Adrenal gland (tissue), 12 donors: ENCODE results near the gene CUL7. TPM values are rescaled to one million over a fixed set of nuclear protein-coding genes. Genes with fewer than 3 reads are reported as not detected.
"Not testable (repeated sequence)": the region's sequence is repeated elsewhere in the genome, so short reads cannot be mapped to it uniquely, and the experiment has no call there.

Experiments
- DNase-seq, 7 donors: peaks; one replicate each; pipeline ENCODE4 v3.0.0-alpha.2; 2019 to 2020
- H3K27ac ChIP-seq, 5 donors: fragments of 200-600 bp; sonication (generic) in 4 of 5; 1 replicate in 3 of 5; 2 replicates in 2 of 5; pipeline versions ENCODE4 v1.5.1 to v1.8.0; 2016 to 2020; ENCODE audit warnings: mild to moderate bottlenecking in 1 of 5
- H3K27me3 ChIP-seq: fragments of 200-600 bp; 2 replicates; pipeline ENCODE4 v1.8.0; 2021
- H3K36me3 ChIP-seq, 2 donors: fragments of 200-600 bp; replicated peaks in 1 of 2; 1 replicate in 1 of 2; 2 replicates in 1 of 2; pipeline versions ENCODE4 v1.5.1 to v1.8.0; 2018 to 2022
- H3K4me1 ChIP-seq, 2 donors: fragments of 200-600 bp; replicated peaks in 1 of 2; 1 replicate in 1 of 2; 2 replicates in 1 of 2; pipeline versions ENCODE4 v1.5.1 to v1.8.0; 2018 to 2021
- H3K4me3 ChIP-seq, 4 donors: fragments of 200-600 bp; sonication (generic) in 3 of 4; one replicate each; pipeline ENCODE4 v1.5.1; 2016 to 2018
- H3K9me3 ChIP-seq, 3 donors: fragments of 200-600 bp; sonication (generic) in 1 of 3; replicated peaks in 1 of 3; 1 replicate in 2 of 3; 2 replicates in 1 of 3; pipeline versions ENCODE4 v1.5.1 to v1.8.0; 2016 to 2021
- CTCF ChIP-seq, 6 experiments: fragments of 450-650 bp in 4 of 6; fragments of 200-600 bp in 2 of 6; sonication (generic) in 1 of 6; IDR thresholded peaks; 1 replicate in 5 of 6; 2 replicates in 1 of 6; pipeline versions ENCODE4 v1.5.1 to v1.8.0; 2016 to 2021; ENCODE audit warnings: antibody characterized with exemption in 6 of 6, mild to moderate bottlenecking in 2 of 6, moderate library complexity in 1 of 6
- POLR2A ChIP-seq, 2 donors: fragments of 450-650 bp; IDR thresholded peaks; one replicate each; pipeline ENCODE4 v1.6.1; 2017; ENCODE audit warnings: antibody characterized with exemption in 2 of 2, mild to moderate bottlenecking in 2 of 2, moderate library complexity in 1 of 2
- WGBS, 4 donors: extraction: QIAGEN DNeasy Blood & Tissue Kit in 2 of 4; methylation state at CpG; one replicate each; pipeline versions ENCODE4 v1.1.5 to v1.1.7; 2013 to 2017; 5-methylcytosine and 5-hydroxymethylcytosine counted together
- intact Hi-C, 2 donors: fragments of 100-400 bp; cut with DNase I; formaldehyde crosslinking; loops; one replicate each; pipeline versions ENCODE4 v1.14.1 to v1.15.0; 2022 to 2023
- polyA plus RNA-seq, 3 donors: library from polyadenylated mRNA; stranded (reverse); fragments of 200-250 nt in 2 of 3; fragments of 350-450 nt in 1 of 3; fragmentation: Illumina TruSeq in 1 of 3; extraction: RNeasy Lipid Tissue Mini Kit (QIAGEN cat#74804) in 1 of 3; gene quantifications; one replicate each; pipeline ENCODE4 v1.2.3, GENCODE V29; 2013 to 2014
- total RNA-seq, 9 donors: library from RNA; depleted of rRNA in 4 of 9; stranded (reverse); fragments of >200 nt in 4 of 9; fragments of 120-200 nt in 1 of 9; fragmentation: NEBNext Ultra II Directional in 1 of 9; extraction: Animal tissue kit (Norgen Biotek cat#: 25700) in 1 of 9; gene quantifications; one replicate each; pipeline versions ENCODE4 v1.1.0 to v1.2.4, GENCODE V29; 2013 to 2023
- donor health status: healthy with polysubstance abuse.
- donor health status: Bipolar disorder and iron deficiency.
- donor health status: DM: yes; HTN: yes; CAD: no.
- donor health status: DM: no; HTN: no; CAD: no.
- donor health status: DM: no; HTN: no; CAD: no.
- donor health status: DM: yes; HTN: yes; CAD: no.

The CUL7 gene
- total and polyA plus RNA-seq, 12 donors, result 12.0 to 52.5 (median 32.7) TPM

- H3K9me3 ChIP-seq, result no peaks in the 10 kb centered on the region
- TF ChIP-seq POLR2A (IDR thresholded peaks at IDR 0.05) (no peak), CTCF (IDR thresholded peaks at IDR 0.05) (no peak)
- no peak for DNase-seq
- intact Hi-C loops, result no loop called here
- H3K4me1 ChIP-seq, result no peaks in the 10 kb centered on the region
- WGBS, 4 donors, result 89 to 92% (median 91%) methylated on average over 9 of the region's 9 CpGs
- H3K36me3 ChIP-seq, result peaks cover 0 to 78% of the 10 kb centered on the region in 2 donors
- no peak overlapping the region for H3K27ac ChIP-seq
- H3K4me3 ChIP-seq, result no peak overlapping the region
- H3K27me3 ChIP-seq, result no peaks in the 10 kb centered on the region
These were observed 10.3 kb downstream of the CUL7 start for GRCh38 chr6:43043310-43043709.

DNA sequence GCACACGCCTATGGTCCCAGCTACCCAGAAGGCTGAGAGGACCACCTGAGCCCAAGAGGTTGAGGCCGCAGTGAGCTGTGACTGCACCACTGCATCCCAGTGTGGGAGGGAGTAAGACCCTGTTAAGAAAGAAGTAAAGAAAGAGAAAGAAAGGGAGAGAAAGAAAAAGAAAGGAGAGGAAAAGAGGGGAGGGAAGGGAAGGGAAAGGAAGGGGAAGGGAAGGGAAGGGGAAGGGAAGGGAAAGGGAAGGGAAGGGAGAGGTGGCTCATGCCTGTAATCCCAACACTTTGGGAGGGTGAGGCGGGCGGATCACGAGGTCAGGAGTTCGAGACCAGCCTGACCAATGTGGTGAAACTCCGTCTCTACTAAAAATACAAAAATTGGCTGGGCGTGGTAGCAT is 12.2 kb downstream of the CUL7 start:
- H3K9me3 ChIP-seq, H3K4me3 ChIP-seq, H3K27me3 ChIP-seq, intact Hi-C loops, H3K27ac ChIP-seq, H3K4me1 ChIP-seq, DNase-seq: not testable (repeated sequence)
- 88 to 99% (median 93%) methylated on average over 8 of the region's 8 CpGs for WGBS, 4 donors
- H3K36me3 ChIP-seq, result peaks cover 0 to 82% of the 10 kb centered on the region in 2 donors

- no peak for DNase-seq
- intact Hi-C loops, result no loop called here
- H3K36me3 ChIP-seq, result peaks cover 0 to 75% of the 10 kb centered on the region in 2 donors
These were observed 13.0 kb downstream of the CUL7 start for GRCh38 chr6:43040542-43041257.

DNA sequence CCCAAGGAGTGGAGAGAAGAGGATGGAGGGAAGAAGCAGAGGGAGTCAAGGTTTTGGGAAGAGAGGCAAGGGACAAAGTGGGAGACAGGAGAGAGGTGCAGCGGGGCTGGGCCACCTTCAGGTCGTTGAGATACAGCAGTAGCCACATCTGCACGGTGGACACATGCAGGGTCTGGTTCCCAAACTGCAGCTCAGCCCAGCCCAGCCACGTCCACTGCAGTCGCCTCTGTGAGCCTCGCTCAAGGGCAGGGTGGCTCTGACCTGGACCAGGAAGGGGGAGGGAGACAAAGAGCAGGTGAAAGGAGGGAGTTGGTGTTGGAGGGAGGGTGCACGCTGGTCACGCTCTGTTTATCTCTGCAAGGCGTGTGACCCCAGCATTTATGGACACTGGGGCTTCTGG is 14.9 kb downstream of the CUL7 start:
- Histone ChIP-seq H3K27me3 (no peaks in the 10 kb centered on the region), H3K27ac (no peak overlapping the region), H3K4me1 (no peaks in the 10 kb centered on the region), H3K36me3 (peaks cover 0 to 76% of the 10 kb centered on the region in 2 donors), H3K9me3 (no peaks in the 10 kb centered on the region), H3K4me3 (no peak overlapping the region)
- WGBS, 4 donors, result 85 to 91% (median 88%) methylated on average over 6 to 9 of the region's 9 CpGs
- intact Hi-C loops, result no loop called here
- TF ChIP-seq CTCF (IDR thresholded peaks at IDR 0.05) (no peak), POLR2A (IDR thresholded peaks at IDR 0.05) (no peak)
- no peak for DNase-seq

More at GRCh38 chr6:43040542-43041257, 13.0 kb downstream of the CUL7 start:
- Histone ChIP-seq H3K27ac (no peak overlapping the region), H3K4me3 (no peak overlapping the region), H3K4me1 (no peaks in the 10 kb centered on the region), H3K9me3 (no peaks in the 10 kb centered on the region), H3K27me3 (no peaks in the 10 kb centered on the region)
- WGBS, 4 donors, result 91 to 95% (median 93%) methylated on average over 13 to 18 of the region's 18 CpGs
- TF ChIP-seq POLR2A (IDR thresholded peaks at IDR 0.05) (no peak), CTCF (IDR thresholded peaks at IDR 0.05) (no peak)

DNA sequence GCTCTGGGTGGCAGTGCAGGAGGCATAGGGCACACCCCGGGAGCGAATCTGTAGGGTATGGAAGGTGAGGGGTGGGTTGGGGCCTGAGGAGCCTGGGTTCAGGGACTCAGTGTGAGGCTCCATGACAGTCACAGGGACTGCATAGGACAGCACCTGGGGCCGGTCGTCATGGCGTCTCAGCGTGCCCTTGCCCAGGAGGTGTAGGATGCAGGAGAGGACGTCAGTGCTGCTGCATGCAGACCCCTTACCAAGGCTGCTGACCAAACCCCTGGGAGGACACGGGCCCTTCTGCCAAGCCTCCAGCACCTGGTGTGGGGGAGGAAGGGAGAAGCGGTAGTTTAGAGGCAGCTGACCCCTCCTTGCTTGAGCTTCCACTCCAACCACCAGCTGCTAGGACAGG is 15.9 kb downstream of the CUL7 start:
- no peak overlapping the region for H3K27ac ChIP-seq
- H3K4me1 ChIP-seq, result no peaks in the 10 kb centered on the region
- no peak overlapping the region for H3K4me3 ChIP-seq
- H3K9me3 ChIP-seq, result no peaks in the 10 kb centered on the region
- DNase-seq, result no peak
- TF ChIP-seq POLR2A (IDR thresholded peaks at IDR 0.05) (no peak), CTCF (IDR thresholded peaks at IDR 0.05) (no peak)
- 88 to 97% (median 92%) methylated on average over 4 to 9 of the region's 9 CpGs for WGBS, 4 donors
- intact Hi-C loops, result no loop called here
- H3K27me3 ChIP-seq, result no peaks in the 10 kb centered on the region
- H3K36me3 ChIP-seq, result peaks cover 0 to 73% of the 10 kb centered on the region in 2 donors
